OCI-LY3 (cell line): ENCODE measurements around the gene SETDB1.

ENCODE experiments used
- CTCF ChIP-seq: fragments of 200-600, 300-600 bp; sonication (generic); IDR thresholded peaks from 2 replicates; pipeline ENCODE4 v1.5.1; 2014; ENCODE audit warnings: antibody characterized with exemption, low read length, low read depth
- EZH2phosphoT487 ChIP-seq: fragments of 200-600 bp; shearing (Covaris generic); IDR thresholded peaks from 2 replicates; pipeline ENCODE4 v1.6.1; 2018; ENCODE audit warnings: antibody characterized with exemption, mixed run types, low read depth

GRCh38 chr1:151007853-151008243 is 81.7 kb downstream of the SETDB1 start:
- no peak for TF ChIP-seq CTCF
- no peak for TF ChIP-seq EZH2phosphoT487
